NCI-H2227 treated with DMSO at 0.1 percent for 48 hours (cell line): Measurements from ENCODE around the gene TBRG1.
A peak's percentile ranks its signal among the peaks of the same experiment; 100 is the strongest.

Experiments used
- DNase-seq: peaks from one replicate; lab custom pipeline; 2025; lab: John Stamatoyannopoulos, UW

The TBRG1 gene

DNA sequence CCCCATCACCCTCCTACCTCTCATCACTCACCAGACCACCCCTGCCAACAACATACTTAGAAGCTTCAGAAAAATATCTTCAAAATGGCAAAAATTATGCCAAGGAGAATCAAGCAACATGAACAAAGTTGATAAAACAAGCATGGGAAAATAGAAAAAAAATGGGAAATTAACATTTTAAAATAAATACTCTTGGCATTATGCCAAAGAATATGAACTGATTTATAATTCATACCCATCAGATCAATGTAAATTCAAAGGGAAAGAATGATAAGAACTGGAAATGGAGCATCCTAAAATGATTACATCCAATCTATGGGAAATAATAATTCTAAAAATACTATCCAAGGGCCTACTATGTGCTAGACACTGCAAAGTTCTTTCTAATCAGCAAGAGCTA lies 38.9 kb downstream of the TBRG1 start:
- no peak for DNase-seq

DNA sequence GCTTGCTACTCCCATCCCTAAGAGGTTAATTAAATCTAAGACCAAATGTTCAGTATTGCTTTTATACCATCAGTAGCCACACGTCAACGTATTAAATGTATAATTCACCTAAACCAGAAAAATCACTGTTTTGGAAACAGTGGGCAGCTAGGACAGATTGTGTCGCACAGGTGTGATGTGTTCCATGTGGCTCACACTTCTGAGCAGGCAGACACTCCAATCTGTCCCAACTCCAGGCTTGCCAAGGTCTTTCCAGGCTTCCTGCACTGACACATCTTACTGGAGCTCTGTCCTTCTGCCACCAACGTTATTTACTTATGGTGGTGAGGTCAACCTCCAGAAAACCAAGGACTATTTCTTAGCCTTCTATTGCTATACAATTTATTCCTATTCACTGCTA lies 39.4 kb downstream of the TBRG1 start:
- no peak for DNase-seq

DNA sequence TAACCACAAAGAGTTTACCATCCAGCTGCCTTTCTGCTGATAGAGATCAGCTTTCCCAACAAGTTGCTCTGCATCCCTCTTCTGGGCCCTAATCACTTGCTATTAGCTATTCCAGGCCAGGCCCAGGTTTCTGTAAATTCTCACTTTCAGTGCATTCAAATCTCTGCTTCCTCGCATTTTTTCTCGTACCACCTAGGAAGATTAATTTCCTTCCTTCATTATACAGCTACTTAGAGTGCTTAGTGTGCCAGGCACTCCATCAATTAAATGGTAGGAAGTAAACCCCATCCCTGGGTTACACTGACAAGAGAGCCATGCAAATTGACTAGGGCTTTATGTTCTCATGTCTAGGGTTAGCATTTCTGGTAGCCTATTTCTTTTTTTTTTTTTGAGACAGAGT lies 41.2 kb downstream of the TBRG1 start:
- DNase-seq = no peak

DNA sequence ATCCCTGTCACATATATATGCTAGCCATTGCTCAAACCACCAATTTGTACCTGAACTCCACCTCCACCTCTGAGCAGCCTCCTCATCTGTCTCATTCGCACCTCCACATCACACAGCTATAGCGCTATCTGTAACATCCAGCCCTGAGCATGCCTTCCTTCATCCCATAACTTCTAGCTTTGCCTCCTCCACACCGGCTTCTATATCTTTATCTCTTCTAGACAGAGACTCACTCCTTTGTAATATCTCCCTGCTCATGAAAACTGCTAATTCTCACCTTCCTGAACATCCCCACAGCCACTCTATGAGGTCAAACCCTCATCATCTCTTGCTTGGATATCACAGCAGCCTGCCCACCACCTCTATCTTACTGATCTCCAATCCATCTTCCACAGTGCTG lies 44.9 kb downstream of the TBRG1 start:
- DNase-seq = no peak

DNA sequence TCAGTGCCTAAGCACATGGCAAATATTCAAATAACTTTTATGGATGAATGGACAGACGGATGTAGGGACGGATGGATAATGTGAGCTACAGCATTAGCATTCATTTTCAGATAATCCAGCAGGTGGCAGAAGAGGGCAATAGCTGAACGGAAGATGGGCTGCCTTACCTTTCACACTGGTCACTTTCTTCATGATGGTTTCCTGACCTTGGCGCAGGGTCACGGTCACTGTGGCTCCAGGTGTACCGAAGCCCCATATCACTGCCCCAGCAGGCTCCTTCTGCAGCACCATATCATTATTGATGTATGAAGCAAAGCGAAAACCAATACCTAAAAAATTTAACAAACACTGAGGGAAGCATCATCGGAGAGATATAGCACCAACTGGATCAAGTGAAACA lies 46.5 kb downstream of the TBRG1 start:
- DNase-seq = peak; percentile 42

DNA sequence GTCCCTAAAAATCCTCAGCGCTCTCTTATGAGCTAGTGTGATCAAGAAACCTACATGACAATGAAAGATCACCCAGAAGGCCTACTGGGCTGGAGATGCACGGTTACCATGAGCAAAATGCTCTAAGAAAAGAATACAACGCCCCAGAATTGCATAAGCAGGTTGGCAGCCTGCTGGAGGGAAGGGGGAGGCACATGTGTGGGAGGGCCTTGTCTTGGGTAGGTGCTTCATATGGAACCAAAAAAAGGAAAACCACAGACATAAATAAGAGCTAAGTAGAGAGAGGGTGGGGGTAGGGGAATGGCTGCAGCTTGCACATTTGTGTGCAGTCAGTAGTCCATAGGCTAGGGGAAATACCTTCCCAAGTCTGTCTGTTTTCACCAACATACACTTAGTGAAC lies 48.1 kb downstream of the TBRG1 start:
- DNase-seq = no peak

DNA sequence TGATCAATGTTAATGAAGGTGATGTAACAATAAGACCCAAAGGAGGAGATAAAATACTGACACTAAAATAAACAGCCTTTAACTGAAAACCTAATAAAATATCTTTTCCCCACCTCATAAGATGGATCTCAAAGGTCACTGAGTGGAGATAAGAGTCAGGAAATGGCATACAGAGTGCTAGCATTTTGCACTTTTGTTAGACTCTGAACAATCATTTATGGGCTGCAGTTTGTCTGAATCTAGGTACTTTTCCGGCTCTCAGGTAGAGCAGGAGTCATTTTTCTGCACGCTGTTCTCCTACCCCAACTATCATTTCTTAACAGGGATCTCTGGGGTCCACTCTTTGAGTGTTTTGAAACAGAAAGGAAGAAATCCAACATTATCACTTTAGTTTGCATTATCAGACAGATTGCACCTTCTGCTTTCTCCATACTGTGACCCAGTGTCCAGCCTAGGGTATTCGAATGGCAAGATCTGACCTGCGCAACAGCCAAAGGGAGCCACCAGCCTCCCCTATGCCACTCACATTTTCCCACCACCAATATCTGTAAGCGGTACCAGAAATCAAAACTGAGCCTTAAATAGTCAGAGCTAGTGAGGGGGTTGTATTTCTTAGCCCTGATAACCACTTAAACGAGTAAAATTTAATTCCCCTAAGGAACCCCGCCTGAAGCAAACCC lies 50.0 kb downstream of the TBRG1 start:
- DNase-seq = no peak

DNA sequence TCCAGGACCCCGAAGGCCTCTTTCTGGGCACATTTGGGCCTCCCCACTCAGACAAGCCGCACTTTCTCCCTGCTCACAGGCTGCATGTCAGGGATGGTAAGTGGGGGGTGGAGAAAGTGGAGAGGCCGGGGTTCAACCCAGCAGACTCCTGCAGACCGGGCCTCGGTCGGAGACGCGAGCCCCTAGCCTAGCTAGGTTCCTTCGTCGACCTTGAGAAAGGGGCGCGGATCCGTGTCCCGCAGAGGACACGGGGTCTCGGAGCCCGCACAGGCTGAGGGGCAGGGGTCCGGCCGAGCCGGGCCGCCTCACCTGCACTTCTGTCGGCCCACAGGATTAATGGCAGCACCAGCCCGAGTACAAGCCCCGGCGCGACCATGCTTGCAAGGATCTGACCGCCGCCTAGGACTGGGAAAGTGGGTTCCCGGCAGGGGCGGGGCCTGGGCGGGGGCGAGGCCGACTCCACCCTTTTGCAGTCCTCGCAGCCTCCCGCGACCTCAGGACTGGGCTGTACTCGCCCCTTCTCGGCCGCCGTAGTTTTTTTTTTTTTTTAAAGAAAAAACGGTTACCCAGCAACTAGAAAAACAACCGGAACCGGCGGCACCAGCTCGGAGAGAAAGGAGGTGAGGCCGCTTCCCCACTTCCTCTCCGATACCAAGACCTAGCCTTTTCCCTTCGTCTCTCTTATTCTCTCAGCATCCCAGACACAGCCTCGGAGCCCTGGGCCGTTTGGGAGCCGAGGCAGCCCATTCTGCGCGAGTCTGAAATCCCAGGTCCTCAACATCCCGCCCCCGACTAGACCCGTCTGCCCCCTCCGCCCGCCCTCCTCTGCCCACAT lies 50.9 kb downstream of the TBRG1 start, which contains the start of the genes SIAE and SPA17:
TSS of gene SIAE (minus strand) at position 407 of the 835 bp plus-strand sequence. CDS start at position 376, 31 bp downstream.
TSS of gene SPA17 (plus strand) at position 572 of the 835 bp plus-strand sequence. CDS start 1,361 bp downstream, outside the sequence.
- DNase-seq = peak; percentile 83

DNA sequence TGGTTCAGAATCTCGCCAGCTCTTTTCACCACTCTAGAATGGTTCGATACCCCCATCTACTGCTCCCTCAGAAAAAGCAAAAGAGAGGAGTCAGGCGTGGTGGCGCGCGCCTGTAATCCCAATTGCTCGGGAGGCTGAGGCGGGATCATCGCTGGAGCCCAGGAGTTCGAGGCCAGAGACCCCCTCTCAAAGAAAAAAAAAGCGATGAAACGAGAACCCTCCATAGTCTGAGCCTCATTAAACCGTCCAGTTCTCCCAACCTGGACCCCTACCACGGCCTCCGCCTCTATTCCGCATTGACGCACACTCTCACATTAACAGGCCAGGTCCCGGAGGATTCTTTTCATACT lies 51.5 kb downstream of the TBRG1 start:
- no peak for DNase-seq

DNA sequence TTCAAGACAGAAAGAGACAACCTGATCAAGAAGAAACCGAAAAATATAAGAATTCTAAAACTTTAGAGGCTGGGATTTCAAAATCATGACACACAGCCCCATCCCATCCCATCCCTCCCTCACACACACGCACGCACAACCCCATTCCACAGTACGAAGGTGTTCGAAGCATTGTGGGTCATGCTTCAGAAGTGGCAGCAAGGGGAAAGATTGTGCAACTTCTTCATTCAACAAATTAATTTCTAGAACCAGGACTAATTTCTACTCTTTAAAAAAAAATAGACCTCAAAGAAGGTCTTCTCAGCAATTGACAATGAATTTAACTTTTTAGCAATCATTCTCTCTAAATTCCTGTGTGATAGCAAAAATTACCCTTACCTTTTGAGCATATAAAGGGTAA lies 51.9 kb downstream of the TBRG1 start:
- DNase-seq = no peak

DNA sequence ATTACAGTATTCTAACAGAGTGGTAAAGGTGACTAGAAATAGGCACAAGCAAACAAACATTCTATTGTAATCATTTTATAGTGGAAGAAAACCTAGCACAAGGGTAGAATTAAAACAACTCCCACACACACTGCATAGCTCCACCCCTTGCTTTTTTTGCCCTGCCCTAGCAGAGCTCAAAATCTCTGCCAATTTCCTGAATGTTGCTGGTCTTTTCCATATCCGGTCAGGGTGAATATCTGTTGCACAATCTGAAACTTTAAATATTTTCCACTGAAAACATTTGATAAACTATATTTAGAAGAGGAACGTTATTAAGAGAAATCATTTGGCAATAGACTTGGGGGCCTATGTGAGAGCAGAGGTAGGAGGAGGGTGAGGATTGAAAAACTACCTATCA lies 53.7 kb downstream of the TBRG1 start:
- DNase-seq = no peak

DNA sequence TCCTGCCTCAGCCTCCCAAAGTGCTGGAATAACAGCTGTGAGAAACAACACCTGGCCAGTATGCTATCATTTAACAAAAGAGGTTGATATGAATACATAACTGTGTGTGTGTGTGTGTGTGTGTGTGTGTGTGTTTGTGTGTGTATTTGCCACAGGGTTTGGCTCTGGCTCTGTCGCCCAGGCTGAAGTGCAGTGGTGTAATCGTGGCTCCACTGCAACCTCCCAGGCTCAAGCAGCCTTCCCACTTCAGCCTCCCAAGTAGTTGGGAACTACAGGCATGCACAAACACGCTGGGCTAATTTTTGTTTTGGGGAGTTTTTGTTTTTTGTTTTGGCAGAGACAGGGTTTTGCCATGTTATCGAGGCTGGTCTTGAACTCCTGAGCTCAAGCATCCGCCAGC lies 55.8 kb downstream of the TBRG1 start:
- DNase-seq = no peak

DNA sequence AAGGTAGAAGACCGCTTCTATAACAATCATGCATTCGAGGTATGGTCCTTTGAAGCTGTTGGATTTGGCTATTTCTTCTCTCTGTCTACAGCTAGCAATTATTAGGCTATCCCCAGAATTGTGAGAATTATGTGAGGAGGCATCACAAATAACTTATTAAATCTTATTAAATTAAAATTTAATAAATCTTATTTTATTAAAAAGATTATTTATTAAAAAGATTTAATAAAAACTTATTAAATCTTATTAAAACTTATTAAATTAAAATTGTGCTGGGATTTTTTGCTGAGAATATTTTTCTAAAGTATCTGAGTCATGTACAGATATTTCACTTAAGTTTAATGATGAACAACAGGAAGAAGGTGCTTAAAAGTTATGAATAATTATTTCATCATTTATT lies 58.8 kb downstream of the TBRG1 start:
- DNase-seq = no peak

DNA sequence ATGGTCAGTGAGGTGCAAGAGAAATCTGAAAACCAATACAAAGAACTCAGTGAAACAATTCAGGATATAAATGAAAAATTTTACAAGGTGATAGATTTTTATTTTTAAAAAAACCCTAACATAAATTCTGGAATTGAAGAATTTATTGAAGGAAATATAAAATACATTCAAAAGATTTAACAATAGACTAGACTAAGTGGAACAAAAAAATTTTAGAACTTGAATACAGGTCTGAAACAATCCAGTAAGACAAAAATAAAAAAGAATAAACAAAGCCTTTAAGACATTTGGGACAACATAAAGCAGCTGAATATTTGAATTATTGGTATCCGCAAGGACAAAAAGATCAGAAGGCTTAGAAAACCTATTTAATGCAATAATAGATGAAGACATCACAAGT lies 59.8 kb downstream of the TBRG1 start:
- no peak for DNase-seq
